Fibroblast of peridontal ligament (primary cell): ENCODE measurements around the gene CDK7.
"Not testable (repeated sequence)": the region's sequence is repeated elsewhere in the genome, so short reads cannot be mapped to it uniquely, and the experiment has no call there.

Source experiments
- DNase-seq: peaks from one replicate; pipeline ENCODE4 v3.0.0-alpha.2; 2010; ENCODE audit errors: extremely low read depth

CDK7 gene

GRCh38 chr5:69234457-69235268, at the start of gene CDK7:
Gene CDK7, plus strand, starts transcription at chr5:69234886. Its CDS starts 90 bp downstream, at chr5:69234976.
- DNase-seq = peak; percentile 91

- no peak for DNase-seq
Measured at GRCh38 chr5:69187342-69187741, 47.3 kb upstream of the CDK7 start.

- no peak for DNase-seq
Measured at GRCh38 chr5:69188811-69189161, 45.9 kb upstream of the CDK7 start.

- DNase-seq = peak; percentile 92
Measured at GRCh38 chr5:69189162-69190086, 45.3 kb upstream of the CDK7 start, which contains the start of gene CENPH. Gene CENPH, plus strand, starts transcription at chr5:69189583. Its CDS starts 52 bp downstream, at chr5:69189635.

- DNase-seq = no peak
Measured at GRCh38 chr5:69202497-69202896, 32.2 kb upstream of the CDK7 start.

GRCh38 chr5:69206528-69207190, 28.0 kb upstream of the CDK7 start:
- no peak for DNase-seq

- peak; percentile 58 for DNase-seq
Measured at GRCh38 chr5:69209602-69210001, 25.1 kb upstream of the CDK7 start.

- DNase-seq = no peak
Measured at GRCh38 chr5:69211200-69211599, 23.5 kb upstream of the CDK7 start.

- no peak for DNase-seq
Measured at GRCh38 chr5:69212022-69212421, 22.7 kb upstream of the CDK7 start.

GRCh38 chr5:69213513-69214215, 21.0 kb upstream of the CDK7 start:
- DNase-seq = peak; percentile 72

GRCh38 chr5:69217151-69217511, 17.6 kb upstream of the CDK7 start:
- DNase-seq = no peak

GRCh38 chr5:69217548-69218526, 16.8 kb upstream of the CDK7 start:
- DNase-seq = peak; percentile 85

GRCh38 chr5:69219939-69220338, 14.7 kb upstream of the CDK7 start:
- DNase-seq = no peak

- DNase-seq = not testable (repeated sequence)
Measured at GRCh38 chr5:69220371-69220770, 14.3 kb upstream of the CDK7 start.

- not testable (repeated sequence) for DNase-seq
Measured at GRCh38 chr5:69220833-69221232, 13.9 kb upstream of the CDK7 start.

- DNase-seq = no peak
Measured at GRCh38 chr5:69224520-69224919, 10.2 kb upstream of the CDK7 start.

- DNase-seq = no peak
Measured at GRCh38 chr5:69225860-69226259, 8.8 kb upstream of the CDK7 start.

GRCh38 chr5:69230181-69230580, 4.5 kb upstream of the CDK7 start:
- no peak for DNase-seq

- DNase-seq = no peak
Measured at GRCh38 chr5:69231281-69231680, 3.4 kb upstream of the CDK7 start.

- peak; percentile 37 for DNase-seq
Measured at GRCh38 chr5:69231851-69232250, 2.8 kb upstream of the CDK7 start.
